GM23338 (cell line): ENCODE data around the gene TULP3. TPM values are rescaled to one million over a fixed set of nuclear protein-coding genes. Genes with fewer than 3 reads are reported as not detected.

Experiments used
- ATAC-seq: fragments of 200-7000 bp; cut with Tn5 transposase; 3 replicates; pipeline ENCODE4 v1.9.1; 2020
- DNase-seq: peaks from one replicate; pipeline ENCODE4 v3.0.0-alpha.2; 2015; ENCODE audit warnings: low spot score
- H2AFZ ChIP-seq: fragments of 200-600 bp; sonication (generic); 2 replicates; pipeline ENCODE4 v1.8.0; 2016; ENCODE audit warnings: antibody characterized with exemption, mild to moderate bottlenecking, moderate library complexity
- H3F3A ChIP-seq: fragments of 200-600 bp; sonication (generic); replicated peaks from 2 replicates; pipeline ENCODE4 v1.8.0; 2017; ENCODE audit warnings: antibody characterized with exemption, mixed run types, low read depth
- H3K27ac ChIP-seq: fragments of 200-600 bp; sonication (generic); 2 replicates; pipeline ENCODE4 v1.6.1; 2016; ENCODE audit warnings: low read depth
- H3K27me3 ChIP-seq: fragments of 200-600 bp; sonication (generic); 2 replicates; pipeline ENCODE4 v1.8.0; 2016; ENCODE audit warnings: mild to moderate bottlenecking, mixed run types, moderate library complexity; ENCODE audit not compliant: insufficient read depth
- H3K36me3 ChIP-seq: fragments of 200-600 bp; sonication (generic); 2 replicates; pipeline ENCODE4 v1.8.0; 2016; ENCODE audit warnings: mild to moderate bottlenecking; ENCODE audit not compliant: insufficient read depth
- H3K4me1 ChIP-seq: fragments of 200-600 bp; sonication (generic); 2 replicates; pipeline ENCODE4 v1.8.0; 2016; ENCODE audit warnings: mild to moderate bottlenecking, moderate library complexity; ENCODE audit not compliant: insufficient read depth
- H3K4me2 ChIP-seq: fragments of 200-600 bp; sonication (generic); 2 replicates; pipeline ENCODE4 v1.7.1; 2017; ENCODE audit warnings: mixed run types
- H3K4me3 ChIP-seq: fragments of 200-600 bp; sonication (generic); 2 replicates; pipeline ENCODE4 v1.6.1; 2016; ENCODE audit warnings: mixed run types
- H3K79me2 ChIP-seq: fragments of 200-600 bp; sonication (generic); replicated peaks from 2 replicates; pipeline ENCODE4 v1.8.0; 2017; ENCODE audit warnings: mild to moderate bottlenecking; ENCODE audit not compliant: insufficient read depth
- H3K9me2 ChIP-seq: fragments of 200-600 bp; sonication (generic); 2 replicates; pipeline ENCODE4 v1.8.0; 2017; ENCODE audit not compliant: insufficient read depth
- H4K20me1 ChIP-seq: fragments of 200-600 bp; sonication (generic); replicated peaks from 2 replicates; pipeline ENCODE4 v1.8.0; 2017; ENCODE audit warnings: mild to moderate bottlenecking; ENCODE audit not compliant: insufficient read depth
- H3K27ac Mint-ChIP-seq: 2 replicates; pipeline ENCODE4 v1.8.0; 2020; ENCODE audit warnings: inconsistent platforms, mild to moderate bottlenecking, moderate library complexity, mixed read lengths
- H3K27me3 Mint-ChIP-seq: 3 replicates; pipeline ENCODE4 v1.8.0; 2022; ENCODE audit warnings: low read depth, mild to moderate bottlenecking, moderate library complexity, mixed read lengths, inconsistent platforms; ENCODE audit not compliant: insufficient read depth, poor library complexity
- H3K36me3 Mint-ChIP-seq: 3 replicates; pipeline ENCODE4 v1.8.0; 2021; ENCODE audit warnings: low read depth, mild to moderate bottlenecking, inconsistent platforms, moderate library complexity, mixed read lengths
- H3K4me1 Mint-ChIP-seq: 3 replicates; pipeline ENCODE4 v1.8.0; 2020; ENCODE audit warnings: mild to moderate bottlenecking, inconsistent platforms, mixed read lengths
- H3K4me3 Mint-ChIP-seq: 3 replicates; pipeline ENCODE4 v1.8.0; 2021; ENCODE audit warnings: moderate library complexity, mild to moderate bottlenecking, inconsistent platforms, mixed read lengths
- H3K9me3 Mint-ChIP-seq: 3 replicates; pipeline ENCODE4 v1.8.0; 2020; ENCODE audit warnings: moderate library complexity, mild to moderate bottlenecking, inconsistent platforms, mixed read lengths
- CREB1 ChIP-seq: fragments of 250-450 bp; sonication (Bioruptor Pico); IDR thresholded peaks from 2 replicates; pipeline ENCODE4 v1.5.0; 2020; ENCODE audit warnings: low read depth, mild to moderate bottlenecking, moderate library complexity
- EZH2 ChIP-seq: fragments of 200-600 bp; sonication (generic); IDR thresholded peaks from one replicate; pipeline ENCODE4 v1.8.0; 2017; ENCODE audit warnings: antibody characterized with exemption, mild to moderate bottlenecking, low read depth; ENCODE audit not compliant: unreplicated experiment
- EZH2phosphoT487 ChIP-seq: fragments of 200-600 bp; sonication (generic); IDR thresholded peaks from one replicate; pipeline ENCODE4 v1.8.1; 2018; ENCODE audit warnings: antibody characterized with exemption; ENCODE audit not compliant: unreplicated experiment
- JUNB ChIP-seq: IDR thresholded peaks from one replicate; pipeline ENCODE4 v1.6.1; 2016; ENCODE audit warnings: antibody characterized with exemption; ENCODE audit not compliant: unreplicated experiment
- NANOG ChIP-seq: IDR thresholded peaks from 2 replicates; pipeline ENCODE4 v1.6.1; 2016; ENCODE audit warnings: antibody characterized with exemption, borderline replicate concordance
- POLR2AphosphoS5 ChIP-seq: IDR thresholded peaks from 2 replicates; pipeline ENCODE4 v1.6.1; 2016; ENCODE audit warnings: antibody characterized with exemption, low read depth
- ZNF114 ChIP-seq: fragments of 250-450 bp; sonication (Bioruptor Pico); IDR thresholded peaks from 2 replicates; pipeline ENCODE4 v1.5.0; 2020; ENCODE audit warnings: mild to moderate bottlenecking, moderate library complexity
- ZNF331 ChIP-seq: fragments of 250-450 bp; sonication (Bioruptor Pico); IDR thresholded peaks from 2 replicates; pipeline ENCODE4 v1.5.0; 2020; ENCODE audit warnings: low read depth, mild to moderate bottlenecking, moderate library complexity
- polyA plus RNA-seq: library from polyadenylated mRNA; unstranded; fragments of >200 nt; fragmentation: Nextera tagmentation; extraction: Ambion mirVana; gene quantifications from 2 replicates; pipeline ENCODE4 v1.2.1, GENCODE V29; 2016
- total RNA-seq: library from RNA; depleted of rRNA; stranded (reverse); fragments of >200 nt; shearing (Covaris generic); gene quantifications from 2 replicates; pipeline ENCODE4 v1.2.3, GENCODE V29; 2014
- TF ChIP-seq, protein P1 (sequence below): IDR thresholded peaks from 2 replicates; pipeline ENCODE4 v1.6.1; 2016; ENCODE audit warnings: antibody characterized with exemption
- TF ChIP-seq, protein P2 (sequence below): fragments of 250-450 bp; sonication (Bioruptor Pico); IDR thresholded peaks from 2 replicates; pipeline ENCODE4 v1.5.0; 2020; ENCODE audit warnings: mild to moderate bottlenecking, moderate library complexity
- TF ChIP-seq, protein P3 (sequence below), 2 experiments: fragments of 200-600 bp in 1 of 2; sonication (generic) in 1 of 2; conservative IDR thresholded peaks; 2 replicates each; pipeline versions ENCODE4 v1.5.1 to v1.6.1; 2016 to 2017; ENCODE audit warnings: antibody characterized with exemption in 2 of 2, low read depth in 2 of 2, mild to moderate bottlenecking in 2 of 2, moderate library complexity in 1 of 2
- TF ChIP-seq, protein P4 (sequence below): IDR thresholded peaks from one replicate; pipeline ENCODE4 v1.6.1; 2018; ENCODE audit warnings: antibody characterized with exemption; ENCODE audit not compliant: unreplicated experiment

The TULP3 gene
- total and polyA plus RNA-seq, 2 experiments from 2014 or later, result 15.1 to 18.8 TPM

DNA sequence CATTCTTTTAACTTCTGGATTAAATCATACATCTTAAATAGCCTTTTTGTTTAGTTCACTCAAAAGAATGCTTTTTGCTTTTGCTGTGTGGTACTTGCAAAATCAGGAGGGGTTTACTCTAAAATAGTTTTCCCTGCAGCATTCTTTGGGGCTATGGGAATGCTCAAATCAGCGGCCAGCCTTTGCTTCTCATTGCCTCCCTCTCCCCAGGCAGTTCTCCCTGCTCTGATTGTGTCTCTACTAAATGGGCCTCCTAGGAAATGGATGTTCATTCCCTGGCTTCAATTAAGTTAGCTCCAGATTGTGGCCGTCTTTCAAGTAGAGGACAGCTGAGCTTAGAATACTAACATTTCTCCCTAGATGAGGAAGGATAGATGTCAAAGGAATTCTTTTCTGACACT lies 4.4 kb downstream of the TULP3 start (continued):
- TF ChIP-seq, protein P1, sequence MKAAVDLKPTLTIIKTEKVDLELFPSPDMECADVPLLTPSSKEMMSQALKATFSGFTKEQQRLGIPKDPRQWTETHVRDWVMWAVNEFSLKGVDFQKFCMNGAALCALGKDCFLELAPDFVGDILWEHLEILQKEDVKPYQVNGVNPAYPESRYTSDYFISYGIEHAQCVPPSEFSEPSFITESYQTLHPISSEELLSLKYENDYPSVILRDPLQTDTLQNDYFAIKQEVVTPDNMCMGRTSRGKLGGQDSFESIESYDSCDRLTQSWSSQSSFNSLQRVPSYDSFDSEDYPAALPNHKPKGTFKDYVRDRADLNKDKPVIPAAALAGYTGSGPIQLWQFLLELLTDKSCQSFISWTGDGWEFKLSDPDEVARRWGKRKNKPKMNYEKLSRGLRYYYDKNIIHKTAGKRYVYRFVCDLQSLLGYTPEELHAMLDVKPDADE, result no peak

DNA sequence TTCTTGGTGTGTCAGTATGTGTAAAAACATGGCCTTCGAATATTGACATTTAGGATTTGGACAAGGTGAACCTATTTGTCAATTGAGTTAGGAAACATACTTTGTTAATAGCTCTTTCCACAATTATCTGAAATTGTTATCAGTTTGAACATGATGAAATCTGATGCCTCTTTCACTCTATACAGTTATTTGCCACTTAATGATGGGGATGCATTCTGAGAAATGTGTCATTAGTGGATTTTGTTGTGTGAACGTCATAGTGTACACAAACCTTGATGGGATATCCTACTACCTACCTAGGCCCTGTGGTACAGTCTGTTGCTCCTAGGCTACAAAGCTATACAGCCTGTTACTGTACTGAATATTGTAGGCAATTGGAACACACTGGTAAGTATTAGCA lies 4.8 kb downstream of the TULP3 start:
- H3K9me2 ChIP-seq, result no peaks in the 10 kb centered on the region
- H3K4me2 ChIP-seq, result no peak overlapping the region
- H3K9me3 Mint-ChIP-seq, result no peaks in the 10 kb centered on the region
- H4K20me1 ChIP-seq, result no peaks in the 10 kb centered on the region; the same call in 1 of the 2 replicates
- H3K36me3 Mint-ChIP-seq, result no peaks in the 10 kb centered on the region
- peaks cover 7% of the 10 kb centered on the region; the same call in 1 of the 3 replicates for H3K4me1 Mint-ChIP-seq
- no peak overlapping the region for H3K4me3 ChIP-seq
- no peaks in the 10 kb centered on the region for H3F3A ChIP-seq
- no peak overlapping the region for H3K27ac Mint-ChIP-seq
- peaks cover 11% of the 10 kb centered on the region for H3K27me3 Mint-ChIP-seq
- ATAC-seq (no peak), DNase-seq (no peak)
- no peak overlapping the region for H3K27ac ChIP-seq
- H3K27me3 ChIP-seq, result no peaks in the 10 kb centered on the region
- H2AFZ ChIP-seq, result no peak overlapping the region
- H3K36me3 ChIP-seq, result no peaks in the 10 kb centered on the region
- H3K4me1 ChIP-seq, result no peaks in the 10 kb centered on the region; the same call in 1 of the 2 replicates
- H3K4me3 Mint-ChIP-seq, result no peak overlapping the region
- H3K79me2 ChIP-seq, result peaks cover 34% of the 10 kb centered on the region
- TF ChIP-seq NANOG, result no peak
- TF ChIP-seq, protein P2, sequence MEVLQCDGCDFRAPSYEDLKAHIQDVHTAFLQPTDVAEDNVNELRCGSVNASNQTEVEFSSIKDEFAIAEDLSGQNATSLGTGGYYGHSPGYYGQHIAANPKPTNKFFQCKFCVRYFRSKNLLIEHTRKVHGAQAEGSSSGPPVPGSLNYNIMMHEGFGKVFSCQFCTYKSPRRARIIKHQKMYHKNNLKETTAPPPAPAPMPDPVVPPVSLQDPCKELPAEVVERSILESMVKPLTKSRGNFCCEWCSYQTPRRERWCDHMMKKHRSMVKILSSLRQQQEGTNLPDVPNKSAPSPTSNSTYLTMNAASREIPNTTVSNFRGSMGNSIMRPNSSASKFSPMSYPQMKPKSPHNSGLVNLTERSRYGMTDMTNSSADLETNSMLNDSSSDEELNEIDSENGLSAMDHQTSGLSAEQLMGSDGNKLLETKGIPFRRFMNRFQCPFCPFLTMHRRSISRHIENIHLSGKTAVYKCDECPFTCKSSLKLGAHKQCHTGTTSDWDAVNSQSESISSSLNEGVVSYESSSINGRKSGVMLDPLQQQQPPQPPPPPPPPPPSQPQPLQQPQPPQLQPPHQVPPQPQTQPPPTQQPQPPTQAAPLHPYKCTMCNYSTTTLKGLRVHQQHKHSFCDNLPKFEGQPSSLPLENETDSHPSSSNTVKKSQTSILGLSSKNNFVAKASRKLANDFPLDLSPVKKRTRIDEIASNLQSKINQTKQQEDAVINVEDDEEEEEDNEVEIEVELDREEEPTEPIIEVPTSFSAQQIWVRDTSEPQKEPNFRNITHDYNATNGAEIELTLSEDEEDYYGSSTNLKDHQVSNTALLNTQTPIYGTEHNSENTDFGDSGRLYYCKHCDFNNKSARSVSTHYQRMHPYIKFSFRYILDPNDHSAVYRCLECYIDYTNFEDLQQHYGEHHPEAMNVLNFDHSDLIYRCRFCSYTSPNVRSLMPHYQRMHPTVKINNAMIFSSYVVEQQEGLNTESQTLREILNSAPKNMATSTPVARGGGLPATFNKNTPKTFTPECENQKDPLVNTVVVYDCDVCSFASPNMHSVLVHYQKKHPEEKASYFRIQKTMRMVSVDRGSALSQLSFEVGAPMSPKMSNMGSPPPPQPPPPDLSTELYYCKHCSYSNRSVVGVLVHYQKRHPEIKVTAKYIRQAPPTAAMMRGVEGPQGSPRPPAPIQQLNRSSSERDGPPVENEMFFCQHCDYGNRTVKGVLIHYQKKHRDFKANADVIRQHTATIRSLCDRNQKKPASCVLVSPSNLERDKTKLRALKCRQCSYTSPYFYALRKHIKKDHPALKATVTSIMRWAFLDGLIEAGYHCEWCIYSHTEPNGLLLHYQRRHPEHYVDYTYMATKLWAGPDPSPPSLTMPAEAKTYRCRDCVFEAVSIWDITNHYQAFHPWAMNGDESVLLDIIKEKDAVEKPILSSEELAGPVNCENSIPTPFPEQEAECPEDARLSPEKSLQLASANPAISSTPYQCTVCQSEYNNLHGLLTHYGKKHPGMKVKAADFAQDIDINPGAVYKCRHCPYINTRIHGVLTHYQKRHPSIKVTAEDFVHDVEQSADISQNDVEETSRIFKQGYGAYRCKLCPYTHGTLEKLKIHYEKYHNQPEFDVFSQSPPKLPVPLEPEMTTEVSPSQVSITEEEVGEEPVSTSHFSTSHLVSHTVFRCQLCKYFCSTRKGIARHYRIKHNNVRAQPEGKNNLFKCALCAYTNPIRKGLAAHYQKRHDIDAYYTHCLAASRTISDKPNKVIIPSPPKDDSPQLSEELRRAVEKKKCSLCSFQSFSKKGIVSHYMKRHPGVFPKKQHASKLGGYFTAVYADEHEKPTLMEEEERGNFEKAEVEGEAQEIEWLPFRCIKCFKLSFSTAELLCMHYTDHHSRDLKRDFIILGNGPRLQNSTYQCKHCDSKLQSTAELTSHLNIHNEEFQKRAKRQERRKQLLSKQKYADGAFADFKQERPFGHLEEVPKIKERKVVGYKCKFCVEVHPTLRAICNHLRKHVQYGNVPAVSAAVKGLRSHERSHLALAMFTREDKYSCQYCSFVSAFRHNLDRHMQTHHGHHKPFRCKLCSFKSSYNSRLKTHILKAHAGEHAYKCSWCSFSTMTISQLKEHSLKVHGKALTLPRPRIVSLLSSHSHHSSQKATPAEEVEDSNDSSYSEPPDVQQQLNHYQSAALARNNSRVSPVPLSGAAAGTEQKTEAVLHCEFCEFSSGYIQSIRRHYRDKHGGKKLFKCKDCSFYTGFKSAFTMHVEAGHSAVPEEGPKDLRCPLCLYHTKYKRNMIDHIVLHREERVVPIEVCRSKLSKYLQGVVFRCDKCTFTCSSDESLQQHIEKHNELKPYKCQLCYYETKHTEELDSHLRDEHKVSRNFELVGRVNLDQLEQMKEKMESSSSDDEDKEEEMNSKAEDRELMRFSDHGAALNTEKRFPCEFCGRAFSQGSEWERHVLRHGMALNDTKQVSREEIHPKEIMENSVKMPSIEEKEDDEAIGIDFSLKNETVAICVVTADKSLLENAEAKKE (CRISPR knock-in tag), result no peak
- TF ChIP-seq, protein P1, result no peak
- TF ChIP-seq EZH2, result no peak
- TF ChIP-seq POLR2AphosphoS5, result no peak
- TF ChIP-seq ZNF331 (CRISPR knock-in tag), result no peak
- TF ChIP-seq ZNF114, result no peak
- no peak for TF ChIP-seq EZH2phosphoT487
- TF ChIP-seq, protein P3, sequence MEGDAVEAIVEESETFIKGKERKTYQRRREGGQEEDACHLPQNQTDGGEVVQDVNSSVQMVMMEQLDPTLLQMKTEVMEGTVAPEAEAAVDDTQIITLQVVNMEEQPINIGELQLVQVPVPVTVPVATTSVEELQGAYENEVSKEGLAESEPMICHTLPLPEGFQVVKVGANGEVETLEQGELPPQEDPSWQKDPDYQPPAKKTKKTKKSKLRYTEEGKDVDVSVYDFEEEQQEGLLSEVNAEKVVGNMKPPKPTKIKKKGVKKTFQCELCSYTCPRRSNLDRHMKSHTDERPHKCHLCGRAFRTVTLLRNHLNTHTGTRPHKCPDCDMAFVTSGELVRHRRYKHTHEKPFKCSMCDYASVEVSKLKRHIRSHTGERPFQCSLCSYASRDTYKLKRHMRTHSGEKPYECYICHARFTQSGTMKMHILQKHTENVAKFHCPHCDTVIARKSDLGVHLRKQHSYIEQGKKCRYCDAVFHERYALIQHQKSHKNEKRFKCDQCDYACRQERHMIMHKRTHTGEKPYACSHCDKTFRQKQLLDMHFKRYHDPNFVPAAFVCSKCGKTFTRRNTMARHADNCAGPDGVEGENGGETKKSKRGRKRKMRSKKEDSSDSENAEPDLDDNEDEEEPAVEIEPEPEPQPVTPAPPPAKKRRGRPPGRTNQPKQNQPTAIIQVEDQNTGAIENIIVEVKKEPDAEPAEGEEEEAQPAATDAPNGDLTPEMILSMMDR (conservative IDR thresholded peaks at IDR 0.05; ENCODE audit: low read depth in 2 of 2), result no peak
- no peak for TF ChIP-seq JUNB
- TF ChIP-seq, protein P4, sequence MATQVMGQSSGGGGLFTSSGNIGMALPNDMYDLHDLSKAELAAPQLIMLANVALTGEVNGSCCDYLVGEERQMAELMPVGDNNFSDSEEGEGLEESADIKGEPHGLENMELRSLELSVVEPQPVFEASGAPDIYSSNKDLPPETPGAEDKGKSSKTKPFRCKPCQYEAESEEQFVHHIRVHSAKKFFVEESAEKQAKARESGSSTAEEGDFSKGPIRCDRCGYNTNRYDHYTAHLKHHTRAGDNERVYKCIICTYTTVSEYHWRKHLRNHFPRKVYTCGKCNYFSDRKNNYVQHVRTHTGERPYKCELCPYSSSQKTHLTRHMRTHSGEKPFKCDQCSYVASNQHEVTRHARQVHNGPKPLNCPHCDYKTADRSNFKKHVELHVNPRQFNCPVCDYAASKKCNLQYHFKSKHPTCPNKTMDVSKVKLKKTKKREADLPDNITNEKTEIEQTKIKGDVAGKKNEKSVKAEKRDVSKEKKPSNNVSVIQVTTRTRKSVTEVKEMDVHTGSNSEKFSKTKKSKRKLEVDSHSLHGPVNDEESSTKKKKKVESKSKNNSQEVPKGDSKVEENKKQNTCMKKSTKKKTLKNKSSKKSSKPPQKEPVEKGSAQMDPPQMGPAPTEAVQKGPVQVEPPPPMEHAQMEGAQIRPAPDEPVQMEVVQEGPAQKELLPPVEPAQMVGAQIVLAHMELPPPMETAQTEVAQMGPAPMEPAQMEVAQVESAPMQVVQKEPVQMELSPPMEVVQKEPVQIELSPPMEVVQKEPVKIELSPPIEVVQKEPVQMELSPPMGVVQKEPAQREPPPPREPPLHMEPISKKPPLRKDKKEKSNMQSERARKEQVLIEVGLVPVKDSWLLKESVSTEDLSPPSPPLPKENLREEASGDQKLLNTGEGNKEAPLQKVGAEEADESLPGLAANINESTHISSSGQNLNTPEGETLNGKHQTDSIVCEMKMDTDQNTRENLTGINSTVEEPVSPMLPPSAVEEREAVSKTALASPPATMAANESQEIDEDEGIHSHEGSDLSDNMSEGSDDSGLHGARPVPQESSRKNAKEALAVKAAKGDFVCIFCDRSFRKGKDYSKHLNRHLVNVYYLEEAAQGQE, result no peak
- no peak for TF ChIP-seq CREB1
